Adrenal gland (tissue), 12 donors: ENCODE results near the gene SCN1B. TPM values are rescaled to one million over a fixed set of nuclear protein-coding genes. Genes with fewer than 3 reads are reported as not detected.

ENCODE experiments used
- DNase-seq, 7 donors: peaks; one replicate each; pipeline ENCODE4 v3.0.0-alpha.2; 2019 to 2020
- H3K27ac ChIP-seq, 5 donors: fragments of 200-600 bp; sonication (generic) in 4 of 5; 1 replicate in 3 of 5; 2 replicates in 2 of 5; pipeline versions ENCODE4 v1.5.1 to v1.8.0; 2016 to 2020; ENCODE audit warnings: mild to moderate bottlenecking in 1 of 5
- H3K27me3 ChIP-seq: fragments of 200-600 bp; 2 replicates; pipeline ENCODE4 v1.8.0; 2021
- H3K36me3 ChIP-seq, 2 donors: fragments of 200-600 bp; replicated peaks in 1 of 2; 1 replicate in 1 of 2; 2 replicates in 1 of 2; pipeline versions ENCODE4 v1.5.1 to v1.8.0; 2018 to 2022
- H3K4me1 ChIP-seq, 2 donors: fragments of 200-600 bp; replicated peaks in 1 of 2; 1 replicate in 1 of 2; 2 replicates in 1 of 2; pipeline versions ENCODE4 v1.5.1 to v1.8.0; 2018 to 2021
- H3K4me3 ChIP-seq, 4 donors: fragments of 200-600 bp; sonication (generic) in 3 of 4; one replicate each; pipeline ENCODE4 v1.5.1; 2016 to 2018
- H3K9me3 ChIP-seq, 3 donors: fragments of 200-600 bp; sonication (generic) in 1 of 3; replicated peaks in 1 of 3; 1 replicate in 2 of 3; 2 replicates in 1 of 3; pipeline versions ENCODE4 v1.5.1 to v1.8.0; 2016 to 2021
- CTCF ChIP-seq, 6 experiments: fragments of 450-650 bp in 4 of 6; fragments of 200-600 bp in 2 of 6; sonication (generic) in 1 of 6; IDR thresholded peaks; 1 replicate in 5 of 6; 2 replicates in 1 of 6; pipeline versions ENCODE4 v1.5.1 to v1.8.0; 2016 to 2021; ENCODE audit warnings: antibody characterized with exemption in 6 of 6, mild to moderate bottlenecking in 2 of 6, moderate library complexity in 1 of 6
- POLR2A ChIP-seq, 2 donors: fragments of 450-650 bp; IDR thresholded peaks; one replicate each; pipeline ENCODE4 v1.6.1; 2017; ENCODE audit warnings: antibody characterized with exemption in 2 of 2, mild to moderate bottlenecking in 2 of 2, moderate library complexity in 1 of 2
- WGBS, 4 donors: extraction: QIAGEN DNeasy Blood & Tissue Kit in 2 of 4; methylation state at CpG; one replicate each; pipeline versions ENCODE4 v1.1.5 to v1.1.7; 2013 to 2017; 5-methylcytosine and 5-hydroxymethylcytosine counted together
- intact Hi-C, 2 donors: fragments of 100-400 bp; cut with DNase I; formaldehyde crosslinking; loops; one replicate each; pipeline versions ENCODE4 v1.14.1 to v1.15.0; 2022 to 2023
- polyA plus RNA-seq, 3 donors: library from polyadenylated mRNA; stranded (reverse); fragments of 200-250 nt in 2 of 3; fragments of 350-450 nt in 1 of 3; fragmentation: Illumina TruSeq in 1 of 3; extraction: RNeasy Lipid Tissue Mini Kit (QIAGEN cat#74804) in 1 of 3; gene quantifications; one replicate each; pipeline ENCODE4 v1.2.3, GENCODE V29; 2013 to 2014
- total RNA-seq, 9 donors: library from RNA; depleted of rRNA in 4 of 9; stranded (reverse); fragments of >200 nt in 4 of 9; fragments of 120-200 nt in 1 of 9; fragmentation: NEBNext Ultra II Directional in 1 of 9; extraction: Animal tissue kit (Norgen Biotek cat#: 25700) in 1 of 9; gene quantifications; one replicate each; pipeline versions ENCODE4 v1.1.0 to v1.2.4, GENCODE V29; 2013 to 2023
- donor health status: healthy with polysubstance abuse.
- donor health status: Bipolar disorder and iron deficiency.
- donor health status: DM: yes; HTN: yes; CAD: no.
- donor health status: DM: no; HTN: no; CAD: no.
- donor health status: DM: no; HTN: no; CAD: no.
- donor health status: DM: yes; HTN: yes; CAD: no.

The SCN1B gene
- total and polyA plus RNA-seq, 12 donors, result 0.83 to 34.5 (median 13.8) TPM

DNA sequence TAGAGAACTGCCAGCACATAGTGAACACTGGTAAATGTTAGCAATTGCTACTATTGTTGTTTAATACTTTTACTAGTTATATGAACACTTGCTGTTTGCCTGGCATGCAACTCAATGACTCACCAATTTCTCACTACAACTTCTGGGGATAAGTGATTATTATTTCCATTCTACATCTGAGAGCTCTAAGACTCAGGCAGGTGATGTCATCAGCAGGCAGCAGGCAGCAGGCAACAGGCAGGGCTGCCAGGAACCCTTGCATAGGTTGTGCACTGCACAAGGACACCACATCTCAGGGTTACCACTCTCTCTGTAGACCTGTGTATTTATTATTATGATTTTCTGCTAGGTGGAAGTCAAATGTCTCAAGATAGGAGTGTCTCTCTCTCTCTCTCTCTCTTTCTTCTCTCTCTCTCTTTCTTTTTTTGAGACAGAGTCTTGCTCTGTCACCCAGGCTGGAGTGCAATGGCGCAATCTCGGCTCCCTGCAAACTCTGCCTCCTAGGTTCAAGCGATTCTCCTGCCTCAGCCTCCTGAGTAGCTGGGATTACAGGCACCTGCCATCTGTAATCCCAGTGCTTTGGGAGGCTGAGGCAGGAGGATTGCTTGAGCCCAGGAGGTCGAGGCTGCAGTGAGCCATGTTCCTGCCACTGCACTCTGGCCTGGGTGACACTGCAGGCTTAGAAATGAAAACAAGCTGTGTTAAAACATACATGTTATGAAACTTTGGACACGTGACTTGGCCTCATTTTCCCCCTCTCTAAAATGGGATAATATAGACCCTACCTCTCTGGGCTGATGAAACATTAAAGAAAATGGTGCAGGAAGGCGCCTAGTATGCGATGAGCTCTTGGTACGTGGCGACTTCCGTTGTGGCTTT is 33.9 kb downstream of the SCN1B start:
- WGBS, 4 donors, result 74 to 83% (median 78%) methylated on average over 9 to 10 of the region's 10 CpGs
- H3K27ac ChIP-seq, result no peak overlapping the region
- no peaks in the 10 kb centered on the region for H3K4me1 ChIP-seq
- H3K4me3 ChIP-seq, result no peak overlapping the region
- no peaks in the 10 kb centered on the region for H3K36me3 ChIP-seq
- no peaks in the 10 kb centered on the region for H3K9me3 ChIP-seq
- TF ChIP-seq CTCF (IDR thresholded peaks at IDR 0.05), result no peak
- no peak for TF ChIP-seq POLR2A (IDR thresholded peaks at IDR 0.05)
- DNase-seq, result peak in 3 of 7 donors; percentile 48 to 71 (median 48)
- intact Hi-C loops, result loop anchor here in 1 of 2 donors (10.0 kb wide), 1 partner anchor 71 kb away; the partner anchor contains the start of genes FXYD1 and LGI4
- H3K27me3 ChIP-seq, result peaks cover 3% of the 10 kb centered on the region

GRCh38 chr19:35065574-35065973 is 35.3 kb downstream of the SCN1B start:
- Histone ChIP-seq H3K4me1 (no peaks in the 10 kb centered on the region), H3K4me3 (no peak overlapping the region), H3K27ac (no peak overlapping the region), H3K36me3 (no peaks in the 10 kb centered on the region), H3K27me3 (no peaks in the 10 kb centered on the region), H3K9me3 (no peaks in the 10 kb centered on the region)
- DNase-seq, result no peak
- WGBS, 4 donors, result 71 to 88% (median 83%) methylated on average over 4 to 10 of the region's 10 CpGs
- TF ChIP-seq POLR2A (IDR thresholded peaks at IDR 0.05) (no peak), CTCF (IDR thresholded peaks at IDR 0.05) (no peak)
- intact Hi-C loops, result loop anchor here in 1 of 2 donors (10.0 kb wide), 1 partner anchor 69 kb away; the partner anchor contains the start of genes FXYD1 and LGI4

DNA sequence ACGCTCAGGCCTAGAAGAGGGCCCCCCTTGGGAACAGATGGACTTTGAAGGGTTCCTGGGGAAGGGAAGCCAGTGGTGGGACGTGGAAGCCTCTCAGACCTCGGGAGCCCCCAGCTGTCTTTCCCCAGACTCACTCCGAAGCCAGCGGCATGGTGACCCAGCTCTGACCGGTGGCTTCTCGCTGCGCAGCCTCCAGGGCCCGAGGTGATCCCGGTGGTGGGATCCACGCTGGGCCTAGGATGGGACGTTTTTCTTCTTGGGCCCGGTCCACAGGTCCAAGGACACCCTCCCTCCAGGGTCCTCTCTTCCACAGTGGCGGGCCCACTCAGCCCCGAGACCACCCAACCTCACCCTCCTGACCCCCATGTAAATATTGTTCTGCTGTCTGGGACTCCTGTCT is 35.9 kb downstream of the SCN1B start:
- Histone ChIP-seq H3K4me3 (no peak overlapping the region), H3K9me3 (no peaks in the 10 kb centered on the region), H3K36me3 (no peaks in the 10 kb centered on the region), H3K27ac (no peak overlapping the region), H3K27me3 (no peaks in the 10 kb centered on the region), H3K4me1 (no peaks in the 10 kb centered on the region)
- 76 to 91% (median 85%) methylated on average over 15 of the region's 15 CpGs for WGBS, 4 donors
- TF ChIP-seq POLR2A (IDR thresholded peaks at IDR 0.05), result no peak
- no peak for TF ChIP-seq CTCF (IDR thresholded peaks at IDR 0.05)
- intact Hi-C loops, result loop anchor here in 1 of 2 donors (10.0 kb wide), 1 partner anchor 69 kb away; the partner anchor contains the start of genes FXYD1 and LGI4
- DNase-seq, result no peak

DNA sequence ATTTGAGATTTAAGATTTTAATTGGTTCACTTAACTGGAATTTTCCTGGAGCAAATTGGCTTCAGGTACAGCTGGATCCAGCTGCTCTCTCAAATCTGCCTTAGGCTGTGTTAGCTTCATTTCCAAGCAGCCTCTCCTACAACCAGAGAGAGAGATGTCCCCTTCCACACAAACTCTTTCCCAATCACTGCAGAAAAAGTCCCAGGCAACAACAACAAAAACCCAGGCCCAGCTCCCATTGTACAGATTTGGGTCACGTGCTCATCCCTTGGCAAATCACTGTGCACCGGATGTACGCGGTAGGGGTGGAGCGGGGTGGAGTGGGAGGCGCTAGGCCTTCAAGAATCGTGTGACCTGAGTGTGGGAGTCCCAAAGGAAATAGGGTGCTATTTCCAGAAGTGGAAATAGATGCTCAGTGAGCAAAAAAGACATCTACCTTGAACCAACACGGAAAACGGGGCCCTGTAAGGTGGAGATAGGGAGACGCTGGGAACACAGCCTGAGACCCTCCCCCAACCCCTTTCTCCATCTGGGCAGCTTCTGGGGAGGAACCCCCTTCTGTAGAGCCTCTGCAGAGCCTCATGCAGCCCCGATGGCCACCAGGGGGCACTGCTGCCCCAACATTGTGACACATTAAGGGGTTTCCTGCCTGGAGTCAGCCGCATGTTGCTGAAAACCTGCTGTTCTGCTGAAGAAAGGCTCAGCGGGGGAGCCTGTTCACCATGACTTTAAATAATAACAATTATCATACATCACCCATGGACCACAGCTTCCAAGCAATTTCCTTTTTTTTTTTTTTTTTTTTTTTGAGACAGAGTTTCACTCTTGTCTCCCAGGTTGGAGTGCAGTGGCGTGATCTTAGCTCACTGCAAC is 36.7 kb downstream of the SCN1B start:
- Histone ChIP-seq H3K4me1 (no peaks in the 10 kb centered on the region), H3K27me3 (no peaks in the 10 kb centered on the region), H3K9me3 (no peaks in the 10 kb centered on the region), H3K27ac (no peak overlapping the region), H3K36me3 (no peaks in the 10 kb centered on the region), H3K4me3 (no peak overlapping the region)
- peak; percentile 81 to 91 (median 86) for TF ChIP-seq CTCF (IDR thresholded peaks at IDR 0.05)
- no peak for TF ChIP-seq POLR2A (IDR thresholded peaks at IDR 0.05)
- WGBS, 4 donors, result 18 to 23% (median 21%) methylated on average over 13 to 14 of the region's 14 CpGs
- intact Hi-C loops, result loop anchor here in 1 of 2 donors (10.0 kb wide), 1 partner anchor 68 kb away; the partner anchor contains the start of genes FXYD1 and LGI4
- DNase-seq, result peak; percentile 81 to 91 (median 85)
